DOHH2 (cell line): ENCODE results near the gene PLA2G4E.

ENCODE experiments used
- H3F3A ChIP-seq: fragments of 200-600 bp; sonication (generic), shearing (Covaris generic); 2 replicates; pipeline ENCODE4 v1.6.0; 2016; ENCODE audit warnings: antibody characterized with exemption, mild to moderate bottlenecking; ENCODE audit not compliant: control insufficient read depth, insufficient read depth
- H3K27ac ChIP-seq: fragments of 200-600 bp; sonication (generic); 2 replicates; pipeline ENCODE4 v1.5.1; 2014; ENCODE audit warnings: low read depth, mild to moderate bottlenecking, low read length, moderate library complexity
- H3K27me3 ChIP-seq: fragments of 200-600 bp; sonication (generic); 2 replicates; pipeline ENCODE4 v1.6.1; 2014; ENCODE audit warnings: mild to moderate bottlenecking, low read length, mixed read lengths; ENCODE audit not compliant: control insufficient read depth
- H3K36me3 ChIP-seq: fragments of 200-600 bp; sonication (generic); 2 replicates; pipeline ENCODE4 v1.6.1; 2014; ENCODE audit warnings: mild to moderate bottlenecking, low read length, moderate library complexity, mixed read lengths; ENCODE audit not compliant: control insufficient read depth
- H3K4me1 ChIP-seq: fragments of 200-600 bp; sonication (generic); 2 replicates; pipeline ENCODE4 v1.6.1; 2014; ENCODE audit warnings: mild to moderate bottlenecking, low read length, mixed read lengths; ENCODE audit not compliant: control insufficient read depth
- H3K4me2 ChIP-seq: fragments of 200-600 bp; sonication (generic); 2 replicates; pipeline ENCODE4 v1.6.0; 2014; ENCODE audit warnings: mild to moderate bottlenecking, low read length, moderate library complexity
- H3K4me3 ChIP-seq: fragments of 200-600 bp; sonication (generic); 2 replicates; pipeline ENCODE4 v1.5.1; 2014; ENCODE audit warnings: mild to moderate bottlenecking, low read length, mixed read lengths
- H3K79me2 ChIP-seq: fragments of 200-600 bp; sonication (generic); 2 replicates; pipeline ENCODE4 v1.6.1; 2014; ENCODE audit warnings: mild to moderate bottlenecking, low read length, mixed read lengths; ENCODE audit not compliant: control insufficient read depth
- H3K9me2 ChIP-seq: fragments of 200-600 bp; sonication (generic); replicated peaks from 2 replicates; pipeline ENCODE4 v1.6.1; 2014; ENCODE audit warnings: mild to moderate bottlenecking, low read length, mixed read lengths; ENCODE audit not compliant: control insufficient read depth
- H3K9me3 ChIP-seq: fragments of 200-600 bp; sonication (generic); 2 replicates; pipeline ENCODE4 v1.6.1; 2014; ENCODE audit warnings: antibody characterized with exemption, low read length, mixed read lengths; ENCODE audit not compliant: control insufficient read depth, insufficient read depth
- H4K20me1 ChIP-seq: fragments of 200-600 bp; sonication (generic); 2 replicates; pipeline ENCODE4 v1.6.0; 2014; ENCODE audit warnings: low read depth, mild to moderate bottlenecking, antibody characterized with exemption, low read length, moderate library complexity; ENCODE audit not compliant: control insufficient read depth, insufficient read depth
- EZH2phosphoT487 ChIP-seq: fragments of 200-600 bp; sonication (generic); IDR thresholded peaks from 2 replicates; pipeline ENCODE4 v1.6.1; 2017; ENCODE audit warnings: borderline replicate concordance, mild to moderate bottlenecking, antibody characterized with exemption, low read length, moderate library complexity, mixed read lengths
- TF ChIP-seq, protein P1 (sequence below): fragments of 200-600 bp; sonication (generic); IDR thresholded peaks from one replicate; pipeline ENCODE4 v1.5.1; 2014; ENCODE audit warnings: antibody characterized with exemption, mild to moderate bottlenecking, low read depth, low read length; ENCODE audit not compliant: poor library complexity, severe bottlenecking

PLA2G4E gene

DNA sequence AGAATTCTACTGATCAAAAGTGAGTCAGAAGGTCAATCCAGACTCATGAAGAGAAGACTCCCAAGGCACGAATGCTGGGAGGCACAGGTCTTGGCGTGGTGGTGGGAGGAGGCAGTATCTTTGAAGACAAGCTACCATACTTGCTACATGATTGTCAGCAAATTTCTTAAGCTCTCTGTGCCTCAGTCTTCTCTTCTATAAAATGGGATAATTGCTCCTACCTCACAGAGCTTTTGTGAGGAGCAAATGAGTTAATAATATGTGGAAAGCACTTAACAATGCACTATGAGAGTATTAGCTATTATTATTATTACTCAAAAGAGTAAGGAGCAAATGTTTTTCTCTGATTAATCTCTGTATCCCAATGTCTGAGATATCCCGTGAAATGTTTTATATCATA, 84.7 kb downstream of the PLA2G4E start:
- Histone ChIP-seq H3F3A (peaks cover 2% of the 10 kb centered on the region; the same call in 1 of the 2 replicates), H3K79me2 (no peaks in the 10 kb centered on the region), H3K27ac (no peak overlapping the region), H3K36me3 (peaks cover 2% of the 10 kb centered on the region; the same call in 1 of the 2 replicates), H3K9me3 (no peaks in the 10 kb centered on the region), H3K4me1 (peaks cover 33% of the 10 kb centered on the region), H3K9me2 (no peaks in the 10 kb centered on the region), H3K27me3 (no peaks in the 10 kb centered on the region), H4K20me1 (no peaks in the 10 kb centered on the region), H3K4me3 (no peak overlapping the region), H3K4me2 (0 out of 2 replicates have a peak overlapping the region, but pooled peaks have one; percentile 14)
- TF ChIP-seq, protein P1, sequence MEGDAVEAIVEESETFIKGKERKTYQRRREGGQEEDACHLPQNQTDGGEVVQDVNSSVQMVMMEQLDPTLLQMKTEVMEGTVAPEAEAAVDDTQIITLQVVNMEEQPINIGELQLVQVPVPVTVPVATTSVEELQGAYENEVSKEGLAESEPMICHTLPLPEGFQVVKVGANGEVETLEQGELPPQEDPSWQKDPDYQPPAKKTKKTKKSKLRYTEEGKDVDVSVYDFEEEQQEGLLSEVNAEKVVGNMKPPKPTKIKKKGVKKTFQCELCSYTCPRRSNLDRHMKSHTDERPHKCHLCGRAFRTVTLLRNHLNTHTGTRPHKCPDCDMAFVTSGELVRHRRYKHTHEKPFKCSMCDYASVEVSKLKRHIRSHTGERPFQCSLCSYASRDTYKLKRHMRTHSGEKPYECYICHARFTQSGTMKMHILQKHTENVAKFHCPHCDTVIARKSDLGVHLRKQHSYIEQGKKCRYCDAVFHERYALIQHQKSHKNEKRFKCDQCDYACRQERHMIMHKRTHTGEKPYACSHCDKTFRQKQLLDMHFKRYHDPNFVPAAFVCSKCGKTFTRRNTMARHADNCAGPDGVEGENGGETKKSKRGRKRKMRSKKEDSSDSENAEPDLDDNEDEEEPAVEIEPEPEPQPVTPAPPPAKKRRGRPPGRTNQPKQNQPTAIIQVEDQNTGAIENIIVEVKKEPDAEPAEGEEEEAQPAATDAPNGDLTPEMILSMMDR: no peak
- no peak for TF ChIP-seq EZH2phosphoT487

DNA sequence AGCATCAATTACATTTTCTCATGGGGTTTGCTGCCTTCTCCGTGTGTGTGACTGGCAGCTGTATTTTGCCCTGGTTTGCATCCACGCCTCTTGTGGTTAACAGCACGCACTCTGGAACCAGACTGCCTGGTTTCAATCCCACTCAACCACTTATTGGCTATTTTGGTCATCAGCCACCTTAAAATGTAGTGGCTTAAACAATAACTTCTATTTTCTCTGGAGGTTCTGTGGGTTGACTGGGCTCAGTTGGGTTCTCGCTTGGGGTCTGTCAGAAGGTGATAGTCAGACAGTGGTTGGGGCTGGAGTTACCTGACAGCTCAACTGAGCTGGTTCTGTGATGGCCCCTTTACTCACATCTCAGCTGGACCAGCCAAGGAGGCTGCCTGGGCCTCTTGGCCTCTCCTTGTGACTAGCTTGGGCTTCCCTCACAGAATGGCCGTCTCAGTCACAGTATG, 85.2 kb downstream of the PLA2G4E start:
- Histone ChIP-seq H3K79me2 (no peaks in the 10 kb centered on the region), H3K4me3 (no peak overlapping the region), H3K4me1 (peaks cover 33% of the 10 kb centered on the region), H3K9me3 (no peaks in the 10 kb centered on the region), H3K27ac (no peak overlapping the region), H3K36me3 (no peaks in the 10 kb centered on the region; the same call in 1 of the 2 replicates), H3K9me2 (no peaks in the 10 kb centered on the region), H3K27me3 (no peaks in the 10 kb centered on the region), H3K4me2 (0 out of 2 replicates have a peak overlapping the region, but pooled peaks have one; percentile 42), H4K20me1 (no peaks in the 10 kb centered on the region), H3F3A (peaks cover 2% of the 10 kb centered on the region; the same call in 1 of the 2 replicates)
- TF ChIP-seq, protein P1: no peak
- TF ChIP-seq EZH2phosphoT487: no peak

DNA sequence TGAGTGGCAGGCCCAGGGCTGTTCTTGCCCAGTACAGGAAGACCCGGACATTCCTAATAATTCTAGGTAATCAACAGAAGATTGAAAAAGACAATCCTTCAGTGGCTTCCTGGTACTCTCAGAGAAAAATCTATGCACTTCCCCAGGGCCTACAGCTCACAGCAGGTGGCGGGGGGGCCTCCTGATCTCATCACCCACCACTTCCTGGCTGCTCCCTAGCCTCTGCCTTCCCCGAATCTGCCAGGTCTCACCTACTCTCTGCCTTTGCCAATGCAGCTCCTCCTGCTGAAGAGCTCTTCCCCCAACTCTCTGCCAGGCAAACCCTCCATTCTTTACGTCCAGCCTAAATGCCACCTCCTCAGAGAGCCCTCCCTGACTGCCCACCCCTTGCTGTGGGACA, 86.0 kb downstream of the PLA2G4E start:
- TF ChIP-seq, protein P1: no peak
- TF ChIP-seq EZH2phosphoT487: no peak
- no peak overlapping the region for H3K27ac ChIP-seq
- no peaks in the 10 kb centered on the region for H3K27me3 ChIP-seq
- peak overlapping the region; percentile 39 for H3K4me3 ChIP-seq
- H3K9me2 ChIP-seq: no peaks in the 10 kb centered on the region
- peak overlapping the region; percentile 42 for H3K4me2 ChIP-seq
- H3K79me2 ChIP-seq: no peaks in the 10 kb centered on the region
- H3K36me3 ChIP-seq: no peaks in the 10 kb centered on the region
- H4K20me1 ChIP-seq: no peaks in the 10 kb centered on the region
- no peaks in the 10 kb centered on the region for H3K9me3 ChIP-seq
- peaks cover 33% of the 10 kb centered on the region for H3K4me1 ChIP-seq
- peaks cover 2% of the 10 kb centered on the region; the same call in 1 of the 2 replicates for H3F3A ChIP-seq
